Measurements from ENCODE around the gene ZAP70.

ZAP70 gene

GRCh38 chr2:97752342-97753334, 39.3 kb downstream of the ZAP70 start:
- ChIA-PET CTCF (interaction anchor here (1.0 kb wide), 1 partner anchor 162 kb away, joined by 5 read pairs; no protein-coding TSS in a partner anchor), POLR2A (interaction anchor here (0.9 kb wide), 1 partner anchor 12 kb away, joined by 3 read pairs; no protein-coding TSS in a partner anchor)
- no peak for TF ChIP-seq LEF1 (IDR thresholded peaks at IDR 0.05; ENCODE audit: borderline replicate concordance)
- no peak for DNase-seq (ENCODE audit: extremely low spot score)

- ChIA-PET POLR2A (no interaction called here), CTCF (interaction anchor here (0.7 to 0.9 kb wide), 2 partner anchors 12 to 55 kb away, joined by 3 read pairs; no protein-coding TSS in a partner anchor)
- no peak for TF ChIP-seq ELF4 (IDR thresholded peaks at IDR 0.05)
- TF ChIP-seq BHLHE40 (IDR thresholded peaks at IDR 0.05; ENCODE audit: borderline replicate concordance): no peak
- TF ChIP-seq L3MBTL2 (conservative IDR thresholded peaks at IDR 0.05): no peak
- no peak for TF ChIP-seq SUZ12 (IDR thresholded peaks at IDR 0.05)
- TF ChIP-seq FOXA1 (IDR thresholded peaks at IDR 0.05): no peak
- no peak for TF ChIP-seq ZNF384 (IDR thresholded peaks at IDR 0.05)
- no peak for TF ChIP-seq PKNOX1 (IDR thresholded peaks at IDR 0.05)
- DNase-seq (ENCODE audit: extremely low spot score): no peak
Measured at GRCh38 chr2:97754690-97755346, 41.4 kb downstream of the ZAP70 start.

- POLR2A ChIA-PET: no interaction called here
- no peak for TF ChIP-seq SP1 (IDR thresholded peaks at IDR 0.05)
- TF ChIP-seq BHLHE40 (IDR thresholded peaks at IDR 0.05; ENCODE audit: borderline replicate concordance): no peak
- no peak for TF ChIP-seq FOXA1 (IDR thresholded peaks at IDR 0.05)
- no peak for TF ChIP-seq CTBP1 (IDR thresholded peaks at IDR 0.05; ENCODE audit: borderline replicate concordance)
- TF ChIP-seq FOXM1 (IDR thresholded peaks at IDR 0.05; ENCODE audit: borderline replicate concordance): no peak
- TF ChIP-seq FOXK2 (IDR thresholded peaks at IDR 0.05): no peak
- no peak for TF ChIP-seq ELF4 (IDR thresholded peaks at IDR 0.05)
- TF ChIP-seq NFRKB (IDR thresholded peaks at IDR 0.05): no peak
- no peak for TF ChIP-seq ZNF384 (IDR thresholded peaks at IDR 0.05)
- TF ChIP-seq HDGF (IDR thresholded peaks at IDR 0.05; ENCODE audit: borderline replicate concordance): no peak
- TF ChIP-seq SUZ12 (IDR thresholded peaks at IDR 0.05): no peak
- no peak for TF ChIP-seq TARDBP (IDR thresholded peaks at IDR 0.05)
- no peak for TF ChIP-seq ARNT (IDR thresholded peaks at IDR 0.05)
- no peak for TF ChIP-seq LEF1 (IDR thresholded peaks at IDR 0.05; ENCODE audit: borderline replicate concordance)
- TF ChIP-seq L3MBTL2 (conservative IDR thresholded peaks at IDR 0.05): no peak
- no peak for TF ChIP-seq PKNOX1 (IDR thresholded peaks at IDR 0.05)
- DNase-seq (ENCODE audit: extremely low spot score): no peak
- CTCF ChIA-PET: interaction anchor here (0.9 kb wide), 1 partner anchor 56 kb away, joined by 3 read pairs; no protein-coding TSS in a partner anchor
Measured at GRCh38 chr2:97755491-97755890, 42.1 kb downstream of the ZAP70 start.

- POLR2A ChIA-PET: no interaction called here
- CTCF ChIA-PET: no interaction called here
- no peak for DNase-seq (ENCODE audit: extremely low spot score)
- no peak for TF ChIP-seq NFRKB (IDR thresholded peaks at IDR 0.05)
- no peak for TF ChIP-seq FOXK2 (IDR thresholded peaks at IDR 0.05)
- no peak for TF ChIP-seq SP1 (IDR thresholded peaks at IDR 0.05)
- TF ChIP-seq ARNT (IDR thresholded peaks at IDR 0.05): no peak
- no peak for TF ChIP-seq CTBP1 (IDR thresholded peaks at IDR 0.05; ENCODE audit: borderline replicate concordance)
- no peak for TF ChIP-seq TARDBP (IDR thresholded peaks at IDR 0.05)
- TF ChIP-seq L3MBTL2 (conservative IDR thresholded peaks at IDR 0.05): no peak
- TF ChIP-seq SUZ12 (IDR thresholded peaks at IDR 0.05): no peak
Measured at GRCh38 chr2:97757062-97757461, 43.7 kb downstream of the ZAP70 start.

GRCh38 chr2:97758131-97758705, 44.8 kb downstream of the ZAP70 start:
- POLR2A ChIA-PET: no interaction called here
- DNase-seq (ENCODE audit: extremely low spot score): no peak
- TF ChIP-seq HDGF (IDR thresholded peaks at IDR 0.05; ENCODE audit: borderline replicate concordance): no peak
- TF ChIP-seq L3MBTL2 (conservative IDR thresholded peaks at IDR 0.05): no peak
- no peak for TF ChIP-seq CTBP1 (IDR thresholded peaks at IDR 0.05; ENCODE audit: borderline replicate concordance)
- no peak for TF ChIP-seq FOXK2 (IDR thresholded peaks at IDR 0.05)
- TF ChIP-seq FOXM1 (IDR thresholded peaks at IDR 0.05; ENCODE audit: borderline replicate concordance): no peak
- no peak for TF ChIP-seq NFRKB (IDR thresholded peaks at IDR 0.05)
- no peak for TF ChIP-seq FOXA1 (IDR thresholded peaks at IDR 0.05)
- no peak for TF ChIP-seq ELF4 (IDR thresholded peaks at IDR 0.05)
- TF ChIP-seq PKNOX1 (IDR thresholded peaks at IDR 0.05): no peak
- no peak for TF ChIP-seq BHLHE40 (IDR thresholded peaks at IDR 0.05; ENCODE audit: borderline replicate concordance)
- TF ChIP-seq ZNF384 (IDR thresholded peaks at IDR 0.05): no peak
- no peak for TF ChIP-seq TARDBP (IDR thresholded peaks at IDR 0.05)
- no peak for TF ChIP-seq SP1 (IDR thresholded peaks at IDR 0.05)
- no peak for TF ChIP-seq ARNT (IDR thresholded peaks at IDR 0.05)
- TF ChIP-seq SUZ12 (IDR thresholded peaks at IDR 0.05): no peak
- no peak for TF ChIP-seq LEF1 (IDR thresholded peaks at IDR 0.05; ENCODE audit: borderline replicate concordance)
- CTCF ChIA-PET: interaction anchor here (0.6 kb wide), 1 partner anchor 167 kb away, joined by 3 read pairs; no protein-coding TSS in a partner anchor

Data from HEK293T (cell line).